Measurements from ENCODE around the gene GSE1. TPM values are rescaled to one million over a fixed set of nuclear protein-coding genes. Genes with fewer than 3 reads are reported as not detected.

The GSE1 gene
- total RNA-seq, 6 donors from 2014 or later, result 80.2 to 332 (median 90.8) TPM

GRCh38 chr16:85686912-85687591 lies 73.9 kb downstream of the GSE1 start:
- DNase-seq (no peak), ATAC-seq (ENCODE audit: low FRiP score in 2 of 2) (no peak)
- Histone ChIP-seq H3K9me3 (no peaks in the 10 kb centered on the region), H3K4me3 (no peak overlapping the region), H3K4me1 (peaks cover 11 to 21% (median 17%) of the 10 kb centered on the region in 4 donors), H3K27ac (no peak overlapping the region), H3K36me3 (no peaks in the 10 kb centered on the region), H3K27me3 (no peaks in the 10 kb centered on the region)
- no peak for TF ChIP-seq CTCF (IDR thresholded peaks at IDR 0.05)
- WGBS, 2 donors, result 78% methylated on average over 15 of the region's 15 CpGs

- Histone ChIP-seq H3K27me3 (no peaks in the 10 kb centered on the region), H3K4me3 (peak overlapping the region; percentile 59 to 92 (median 66)), H3K4me1 (peaks cover 11 to 21% (median 17%) of the 10 kb centered on the region in 4 donors), H3K36me3 (no peaks in the 10 kb centered on the region), H3K9me3 (no peaks in the 10 kb centered on the region), H3K27ac (no peak overlapping the region)
- 80 to 82% methylated on average over 41 to 48 of the region's 49 CpGs for WGBS, 2 donors
- TF ChIP-seq CTCF (IDR thresholded peaks at IDR 0.05) (no peak), POLR2AphosphoS5 (IDR thresholded peaks at IDR 0.05) (no peak), EP300 (IDR thresholded peaks at IDR 0.05) (no peak), POLR2A (IDR thresholded peaks at IDR 0.05) (no peak)
- peak in 1 of 2 donors; percentile 82 for DNase-seq
- no peak for ATAC-seq (ENCODE audit: low FRiP score in 2 of 2)
These were observed 74.7 kb downstream of the GSE1 start for GRCh38 chr16:85687651-85688471.

GRCh38 chr16:85688586-85689284 lies 75.6 kb downstream of the GSE1 start, which contains the start of gene GINS2:
Gene GINS2 (minus strand): TSS chr16:85688954. CDS start chr16:85688898, 56 bp downstream.
- H3K36me3 ChIP-seq, result no peaks in the 10 kb centered on the region
- H3K4me3 ChIP-seq, result peak within 1 kb of the TSS; percentile 59 to 92 (median 66)
- H3K27me3 ChIP-seq, result no peaks in the 10 kb centered on the region
- peaks cover 11 to 21% (median 17%) of the 10 kb centered on the region in 4 donors for H3K4me1 ChIP-seq
- ATAC-seq (ENCODE audit: low FRiP score in 2 of 2), result peak; percentile 96 to 100
- H3K27ac ChIP-seq, result no peak within 1 kb of the TSS
- no peak for TF ChIP-seq POLR2AphosphoS5 (IDR thresholded peaks at IDR 0.05)
- TF ChIP-seq EP300 (IDR thresholded peaks at IDR 0.05), result no peak
- TF ChIP-seq POLR2A (IDR thresholded peaks at IDR 0.05), result no peak
- TF ChIP-seq CTCF (IDR thresholded peaks at IDR 0.05), result no peak
- DNase-seq, result peak; percentile 95 to 98
- no peaks in the 10 kb centered on the region for H3K9me3 ChIP-seq
- WGBS, 2 donors, result 3 to 5% methylated on average over 28 to 65 of the region's 86 CpGs

- TF ChIP-seq EP300 (IDR thresholded peaks at IDR 0.05) (no peak), POLR2AphosphoS5 (IDR thresholded peaks at IDR 0.05) (no peak), CTCF (IDR thresholded peaks at IDR 0.05) (no peak), POLR2A (IDR thresholded peaks at IDR 0.05) (no peak)
- ATAC-seq (ENCODE audit: low FRiP score in 2 of 2), result no peak
- H3K27me3 ChIP-seq, result no peaks in the 10 kb centered on the region
- peak overlapping the region in 3 of 4 donors; percentile 62 to 92 (median 70) for H3K4me3 ChIP-seq
- H3K27ac ChIP-seq, result no peak overlapping the region
- WGBS, 2 donors, result 36 to 38% methylated on average over 23 to 27 of the region's 27 CpGs
- H3K36me3 ChIP-seq, result no peaks in the 10 kb centered on the region
- H3K4me1 ChIP-seq, result peaks cover 11 to 21% (median 17%) of the 10 kb centered on the region in 4 donors
- H3K9me3 ChIP-seq, result no peaks in the 10 kb centered on the region
- DNase-seq, result no peak
These were observed 76.3 kb downstream of the GSE1 start for GRCh38 chr16:85689285-85689949.
